Mucosa of gallbladder (tissue), 1 donor: ENCODE measurements around the gene C6orf58. TPM values are rescaled to one million over a fixed set of nuclear protein-coding genes. Genes with fewer than 3 reads are reported as not detected.
"Not testable (repeated sequence)": the region's sequence is repeated elsewhere in the genome, so short reads cannot be mapped to it uniquely, and the experiment has no call there.

Experiments
- DNase-seq: peaks from one replicate; pipeline ENCODE4 v3.0.0-alpha.2; 2020; ENCODE audit warnings: low spot score
- total RNA-seq: library from RNA; stranded (reverse); gene quantifications from one replicate; pipeline ENCODE4 v1.2.1, GENCODE V29; 2021
- donor health status: DM: no; HTN: no; CAD: no.

Gene C6orf58
- total RNA-seq, 1 donor from 2014 or later, result not detected

DNA sequence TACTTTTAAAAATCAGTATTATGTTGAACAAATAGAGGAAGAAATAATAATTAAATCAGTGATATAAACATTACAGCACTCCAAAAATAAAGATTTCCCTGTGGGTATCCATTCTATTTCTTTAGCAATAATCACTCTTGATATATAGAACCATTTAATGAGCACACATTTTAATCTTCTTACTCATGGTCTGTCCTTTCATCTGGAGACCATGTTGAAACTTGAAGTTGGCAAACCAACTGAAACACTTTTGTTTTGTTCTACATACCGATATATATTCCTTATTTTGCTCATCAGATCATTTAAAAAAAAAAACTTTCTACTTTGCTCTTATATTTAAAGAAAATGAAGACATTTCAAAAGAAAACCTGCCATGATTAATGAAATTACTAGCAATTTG, 13.4 kb downstream of the C6orf58 start:
- no peak for DNase-seq

GRCh38 chr6:127592964-127593363, 16.0 kb downstream of the C6orf58 start:
- no peak for DNase-seq

- DNase-seq, result not testable (repeated sequence)
These were observed 16.5 kb downstream of the C6orf58 start for GRCh38 chr6:127593456-127593855.

- no peak for DNase-seq
These were observed 29.2 kb downstream of the C6orf58 start for GRCh38 chr6:127606131-127606562.

GRCh38 chr6:127608554-127609270, 31.7 kb downstream of the C6orf58 start:
- no peak for DNase-seq

DNA sequence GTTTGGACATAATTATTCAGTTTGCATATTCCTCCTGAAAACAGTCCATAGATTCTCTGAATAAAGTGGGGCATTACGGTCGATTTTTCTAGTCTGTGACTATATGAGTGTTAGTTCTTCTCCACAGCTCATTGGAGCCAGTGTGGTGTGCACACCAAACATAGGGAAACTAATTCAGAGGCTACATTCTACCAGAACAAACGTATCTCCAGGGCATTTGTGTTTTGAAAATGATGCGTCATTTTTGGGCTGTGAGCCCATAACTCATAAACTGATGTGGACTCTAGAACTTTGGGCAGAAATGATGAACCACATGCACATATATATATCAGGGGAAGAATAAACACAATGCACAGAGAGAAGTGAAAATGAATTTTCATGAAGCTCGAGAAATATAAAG, 41.8 kb downstream of the C6orf58 start:
- no peak for DNase-seq

DNA sequence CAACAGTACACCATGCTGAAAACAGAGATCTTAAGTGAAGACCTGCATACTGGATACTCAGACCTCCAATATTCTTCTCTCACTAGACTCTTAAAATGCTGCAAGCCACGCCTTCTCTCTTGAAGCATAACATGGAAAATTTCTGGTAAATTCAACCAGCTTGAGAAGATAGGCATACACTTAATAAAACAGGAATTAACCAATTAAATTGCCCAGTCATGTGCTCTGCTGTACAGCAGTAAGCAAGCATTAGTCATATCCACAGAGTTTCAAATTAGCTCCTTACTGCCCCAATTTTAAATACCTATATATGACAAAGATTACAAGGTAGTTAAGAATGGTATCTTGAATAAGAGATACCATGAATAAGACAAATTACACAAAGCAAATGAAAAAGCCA, 53.8 kb downstream of the C6orf58 start:
- no peak for DNase-seq

DNA sequence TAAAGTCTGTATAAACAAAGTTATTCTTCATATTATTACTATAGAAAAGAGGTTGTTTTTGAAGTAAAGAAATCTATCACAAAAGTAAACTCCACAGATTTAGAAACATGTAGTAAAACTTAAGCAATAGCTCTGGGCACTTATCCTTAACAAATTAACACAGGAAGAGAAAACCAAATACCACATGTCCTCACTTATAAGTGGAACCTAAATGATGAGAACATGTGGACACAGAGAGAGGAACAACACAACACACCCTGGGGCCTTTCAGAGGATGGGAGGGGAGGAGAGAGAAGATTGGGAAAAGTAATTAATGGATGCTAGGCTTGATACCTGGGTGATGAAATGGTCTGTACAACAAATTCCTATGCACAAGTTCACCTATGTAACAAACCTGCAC, 57.2 kb downstream of the C6orf58 start:
- no peak for DNase-seq

DNA sequence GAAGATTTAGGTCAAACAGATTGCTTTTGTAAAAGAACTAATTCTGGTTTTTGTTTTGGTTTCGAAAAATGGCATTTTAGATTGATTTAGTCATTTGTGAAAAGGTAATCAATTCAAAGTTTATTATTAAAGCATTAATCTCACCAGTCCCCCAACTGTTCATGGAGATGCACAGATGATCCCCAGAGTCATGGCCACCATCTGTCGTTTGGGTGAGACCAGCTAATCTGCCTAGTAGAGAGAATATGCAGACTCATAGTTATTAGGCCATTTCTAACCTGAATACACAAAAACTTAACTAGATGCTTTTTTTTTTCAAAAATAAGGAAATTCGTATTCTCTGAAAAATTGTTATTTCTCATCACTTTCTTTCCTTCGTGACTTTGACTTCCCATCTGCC, 58.1 kb downstream of the C6orf58 start:
- no peak for DNase-seq

GRCh38 chr6:127637830-127638409, 60.9 kb downstream of the C6orf58 start:
- DNase-seq, result no peak

Other genes starting within 250 kb of the C6orf58 start
- 39.9 TPM for gene ECHDC1, start 233.6 kb upstream of the C6orf58 start, total RNA-seq
- 6.8 TPM for gene KIAA0408, start 117.8 kb upstream of the C6orf58 start, total RNA-seq